Measurements from ENCODE around the gene DNAJC8.

The DNAJC8 gene

GRCh38 chr1:28199328-28200233, 33.2 kb downstream of the DNAJC8 start:
- DNase-seq: no peak

- DNase-seq: no peak
Measured at GRCh38 chr1:28197682-28198415, 35.0 kb downstream of the DNAJC8 start.

- no peak for DNase-seq
Measured at GRCh38 chr1:28196330-28196729, 36.5 kb downstream of the DNAJC8 start.

DNA sequence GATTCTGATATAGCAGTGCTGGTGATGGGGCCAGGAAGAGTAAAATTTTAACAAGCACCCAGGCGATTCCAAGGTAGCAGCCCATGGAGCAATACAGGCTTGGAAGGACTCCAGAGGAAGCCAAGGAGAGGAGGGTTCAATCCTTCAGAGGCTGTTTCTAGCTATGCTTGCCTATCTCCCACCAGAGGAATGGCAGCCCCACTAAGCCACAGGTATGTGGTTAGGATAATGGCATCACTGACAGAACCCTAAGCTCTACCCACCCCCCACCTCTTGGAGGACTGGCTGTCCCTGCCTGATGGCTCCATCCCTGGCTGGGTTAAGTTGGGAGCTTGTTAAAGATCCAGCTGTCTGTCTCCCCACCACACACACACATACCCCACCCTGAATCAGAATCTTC, 37.0 kb downstream of the DNAJC8 start:
- no peak for DNase-seq

GRCh38 chr1:28194326-28195035, 38.3 kb downstream of the DNAJC8 start:
- no peak for DNase-seq

- DNase-seq: no peak
Measured at GRCh38 chr1:28193701-28194161, 39.1 kb downstream of the DNAJC8 start.

GRCh38 chr1:28190996-28191645, 41.7 kb downstream of the DNAJC8 start:
- no peak for DNase-seq

DNA sequence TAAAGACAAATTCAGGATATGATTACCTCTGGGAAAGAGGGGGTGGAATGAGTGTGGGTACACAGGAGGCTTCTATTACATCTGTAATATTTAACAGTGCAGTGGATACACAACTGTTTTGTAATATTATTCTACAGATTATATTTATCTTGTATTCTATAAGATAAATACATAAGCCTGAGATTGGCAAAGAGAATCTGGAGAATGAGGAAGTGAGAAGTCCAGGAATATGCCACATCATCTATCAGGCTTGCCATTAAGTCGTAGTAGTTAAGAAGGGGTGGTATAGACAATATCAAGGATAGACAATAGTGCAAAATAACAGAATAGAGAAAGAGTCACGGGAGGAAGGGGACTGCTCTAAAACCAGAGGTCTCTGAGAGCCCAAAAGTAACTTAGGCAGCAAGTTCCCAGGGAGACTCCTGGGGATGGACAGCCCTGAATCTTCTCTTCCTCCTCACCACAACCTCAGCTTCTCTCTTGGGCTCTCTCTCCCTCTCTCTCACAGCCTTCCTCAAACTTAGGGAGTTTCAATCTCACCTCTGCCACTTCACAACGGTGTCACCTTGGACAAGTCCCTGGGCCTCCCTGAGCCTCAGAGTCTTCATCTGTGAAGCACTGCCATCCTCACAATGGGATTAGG, 42.4 kb downstream of the DNAJC8 start:
- no peak for DNase-seq

- DNase-seq: no peak
Measured at GRCh38 chr1:28185071-28185470, 47.8 kb downstream of the DNAJC8 start.

- DNase-seq: no peak
Measured at GRCh38 chr1:28180306-28181305, 52.2 kb downstream of the DNAJC8 start.

GRCh38 chr1:28178690-28179485, 53.9 kb downstream of the DNAJC8 start:
- no peak for DNase-seq

DNA sequence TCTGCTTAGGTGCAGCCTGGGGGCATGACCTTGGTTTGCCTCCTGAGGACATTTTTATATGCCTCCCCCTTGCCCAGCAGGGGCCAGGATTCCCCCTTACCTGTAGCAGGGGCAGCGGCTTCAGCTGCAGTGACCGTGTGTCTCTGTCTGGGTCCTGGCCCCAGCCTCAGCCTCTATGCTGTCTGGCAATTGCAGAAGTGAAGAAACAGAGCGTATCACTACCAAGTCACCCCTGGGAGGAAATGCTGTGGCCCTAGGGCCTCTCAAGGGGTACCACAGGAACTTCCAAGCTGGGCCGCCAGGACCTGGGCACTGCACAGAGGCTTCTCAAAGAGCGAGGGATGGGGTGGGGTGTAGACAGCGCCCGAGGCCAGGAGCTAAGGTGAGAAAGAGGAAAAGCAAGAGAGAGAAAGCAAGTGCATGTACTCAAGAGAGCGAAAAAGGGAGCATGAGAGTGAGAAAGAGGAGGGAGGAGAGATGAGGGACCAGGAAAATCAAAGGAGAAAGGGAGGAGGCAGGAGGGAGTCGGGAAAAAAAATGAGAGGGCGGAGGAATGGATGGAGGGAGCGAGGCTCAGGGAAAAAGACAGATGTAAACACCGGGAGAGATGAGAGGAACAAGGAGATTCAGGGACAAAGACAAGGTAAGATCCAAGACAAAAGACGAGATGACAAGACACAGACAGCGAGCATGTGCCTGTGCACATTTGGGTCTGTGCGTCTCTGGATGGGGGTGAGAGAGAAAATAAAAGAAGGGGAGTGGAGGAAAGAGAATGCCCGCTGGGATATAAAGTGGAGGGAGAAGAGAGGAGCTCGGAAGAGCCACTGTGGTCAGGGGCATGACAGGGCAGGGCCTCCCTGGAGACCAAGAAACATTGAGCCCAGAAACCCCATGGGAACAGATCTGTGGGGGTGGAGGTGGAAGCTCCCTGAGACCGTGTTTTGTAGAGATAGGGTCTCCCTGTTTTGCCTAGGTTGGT, 56.0 kb downstream of the DNAJC8 start, which contains the start of gene PTAFR:
TSS of gene PTAFR (minus strand) at position 199 of the 979 bp plus-strand sequence. CDS start 25,669 bp downstream, outside the sequence.
- no peak for DNase-seq

DNA sequence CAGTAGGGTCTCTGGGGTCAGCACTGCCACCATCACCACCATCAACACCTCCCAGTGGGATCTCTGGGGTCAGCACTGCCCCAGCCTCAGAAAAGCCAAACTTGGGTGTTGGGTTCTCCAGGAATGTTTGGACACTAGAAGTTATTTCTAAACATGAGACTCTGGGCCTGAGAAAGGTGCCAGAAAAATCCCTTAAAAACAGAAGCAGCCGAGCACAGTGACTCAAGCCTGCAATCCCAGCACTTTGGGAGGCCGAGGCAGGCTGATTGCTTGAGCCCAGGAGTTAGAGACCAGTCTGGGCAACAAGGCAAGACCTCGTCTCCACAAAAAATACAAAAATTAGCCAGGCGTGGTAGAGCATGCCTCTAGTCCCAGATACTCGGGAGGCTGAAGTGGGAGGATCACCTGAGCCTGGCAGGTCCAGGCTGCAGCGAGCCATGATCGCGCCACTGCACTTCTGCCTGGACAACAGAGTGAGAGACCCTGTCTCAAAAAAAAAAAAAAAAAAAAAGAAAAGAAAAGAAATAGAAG, 56.8 kb downstream of the DNAJC8 start:
- no peak for DNase-seq

- DNase-seq: no peak
Measured at GRCh38 chr1:28173980-28174297, 58.9 kb downstream of the DNAJC8 start.

- no peak for DNase-seq
Measured at GRCh38 chr1:28173151-28173979, 59.5 kb downstream of the DNAJC8 start.

- DNase-seq: no peak
Measured at GRCh38 chr1:28172713-28173150, 60.1 kb downstream of the DNAJC8 start.

- no peak for DNase-seq
Measured at GRCh38 chr1:28171246-28171645, 61.6 kb downstream of the DNAJC8 start.
